HG02970 (cell line): ENCODE results near the gene CDHR1.

Experiments used
- ATAC-seq: cut with Tn5 transposase; IDR thresholded peaks from one replicate; pipeline ENCODE4 v1.9.1; 2021; ENCODE audit warnings: mild to moderate bottlenecking, moderate library complexity, moderate number of reproducible peaks; ENCODE audit not compliant: unreplicated experiment, low FRiP score

Gene CDHR1

DNA sequence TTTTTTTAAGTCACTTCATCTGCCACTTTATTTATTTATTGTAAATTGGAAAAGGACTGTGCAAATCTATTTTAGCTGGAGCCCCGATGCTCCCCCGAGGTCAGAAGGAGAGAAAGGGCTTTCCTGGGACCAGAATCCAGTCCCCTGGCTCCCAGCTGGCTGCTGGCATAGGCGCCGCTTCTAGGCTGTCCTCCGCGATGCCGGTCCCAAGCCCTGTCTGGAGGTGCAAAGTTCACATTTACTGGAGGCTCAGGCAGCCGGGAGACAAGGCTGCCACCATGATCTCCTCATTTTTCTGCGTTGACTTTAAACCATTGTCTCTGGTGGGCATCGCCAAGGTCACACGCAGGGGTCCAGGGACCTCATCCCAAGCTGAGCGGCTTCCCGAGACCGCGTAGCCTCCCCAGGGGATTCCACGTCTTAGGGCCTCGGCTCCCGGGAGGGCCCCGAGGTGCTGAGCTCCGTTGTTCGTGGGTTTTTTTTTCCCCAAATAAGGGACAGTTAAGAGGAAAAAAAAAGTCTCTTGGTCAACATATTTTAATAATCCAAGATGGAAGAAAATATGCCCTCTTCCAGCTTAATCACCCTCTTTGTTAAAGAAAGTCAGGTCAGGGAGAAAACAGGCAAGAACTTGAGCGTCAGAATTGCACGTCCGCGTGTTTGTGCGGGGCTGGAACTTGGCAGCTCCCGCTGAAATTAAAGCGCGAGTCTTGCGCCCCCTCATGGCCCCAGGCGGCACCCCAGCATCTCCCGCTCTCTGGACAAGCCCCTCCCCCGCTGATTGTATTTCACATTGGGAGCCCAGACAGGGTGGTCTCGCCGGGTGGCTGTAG is 62.4 kb downstream of the CDHR1 start:
- no peak for ATAC-seq

GRCh38 chr10:84257343-84258020 is 63.1 kb downstream of the CDHR1 start:
- ATAC-seq: no peak

GRCh38 chr10:84258034-84258695 is 63.8 kb downstream of the CDHR1 start:
- no peak for ATAC-seq

GRCh38 chr10:84261236-84261915 is 67.0 kb downstream of the CDHR1 start:
- no peak for ATAC-seq

DNA sequence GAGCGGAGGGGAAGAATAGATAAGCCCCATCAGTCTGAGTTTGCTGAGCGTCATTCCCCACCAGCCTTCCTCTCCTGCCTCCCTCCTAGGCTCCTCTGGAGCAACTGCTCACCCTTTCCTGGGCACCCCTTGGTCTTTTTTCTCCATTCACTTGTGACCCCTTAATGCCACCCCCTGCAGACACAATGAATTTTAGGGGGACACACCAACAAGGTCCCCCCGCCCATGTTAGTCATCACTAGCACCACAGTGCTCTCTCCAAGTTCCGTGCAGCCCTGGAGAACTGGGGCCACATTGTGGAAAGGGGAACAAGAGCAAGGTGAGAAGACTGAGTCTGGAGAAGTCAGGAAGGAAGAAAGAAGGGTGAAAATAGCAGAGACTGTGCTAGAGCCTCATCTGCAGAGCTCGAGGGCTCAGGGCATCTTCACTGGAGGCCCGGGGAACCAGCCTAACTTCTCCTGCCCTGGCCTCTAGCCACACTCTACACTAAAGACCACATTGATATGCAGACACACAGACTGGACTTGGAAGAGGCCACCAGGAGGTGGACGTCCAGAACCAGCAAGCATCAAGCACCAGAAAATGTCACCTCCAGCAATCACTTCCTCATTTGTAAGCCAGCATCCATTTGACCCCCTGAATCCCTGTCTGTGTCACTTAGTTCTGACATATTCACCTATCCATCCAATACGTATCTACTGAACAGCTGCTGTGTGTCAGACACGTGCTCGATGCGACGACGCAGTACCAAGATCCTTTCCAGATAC is 68.0 kb downstream of the CDHR1 start:
- ATAC-seq: no peak

DNA sequence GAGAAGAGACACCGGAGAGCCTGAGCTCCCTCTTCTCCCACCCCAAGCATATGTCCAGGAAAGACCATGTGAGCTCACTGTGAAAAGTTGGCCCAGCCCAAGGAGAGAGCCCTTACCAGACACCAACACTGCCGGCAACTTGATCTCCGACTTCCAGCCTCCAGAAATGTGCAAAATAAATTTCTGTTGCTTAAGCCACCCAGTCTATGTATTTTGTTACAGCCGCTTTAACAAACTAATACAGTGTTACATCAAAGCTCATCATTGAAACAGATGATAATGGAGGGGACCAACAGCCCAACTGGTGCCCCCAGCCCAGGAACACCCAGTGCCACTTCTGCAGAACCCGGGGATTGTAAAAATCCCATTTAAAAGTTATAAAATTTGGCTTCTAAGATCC is 69.4 kb downstream of the CDHR1 start:
- no peak for ATAC-seq

- peak; percentile 80 for ATAC-seq
Measured at GRCh38 chr10:84264611-84265141, 70.3 kb downstream of the CDHR1 start.

DNA sequence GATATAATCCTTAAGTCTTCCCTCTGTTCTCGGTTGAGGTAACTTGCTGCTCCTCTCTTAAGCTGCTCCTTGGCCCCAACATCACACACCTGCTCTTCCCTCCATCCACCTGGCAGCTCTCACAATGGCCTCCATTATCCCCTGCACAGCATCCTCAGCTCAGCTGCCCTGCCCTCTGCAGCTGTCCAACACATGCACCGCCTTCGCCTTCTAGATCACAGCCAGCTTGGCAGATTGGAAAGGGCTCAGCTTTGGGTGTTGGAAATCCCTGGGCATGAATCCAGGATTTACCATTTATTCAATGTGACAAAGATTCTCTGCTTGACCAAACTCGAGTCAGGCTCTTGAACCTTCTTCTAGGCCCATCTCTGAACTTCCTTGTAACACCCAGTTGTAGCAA is 71.1 kb downstream of the CDHR1 start:
- no peak for ATAC-seq

GRCh38 chr10:84267503-84268126 is 73.3 kb downstream of the CDHR1 start:
- no peak for ATAC-seq

DNA sequence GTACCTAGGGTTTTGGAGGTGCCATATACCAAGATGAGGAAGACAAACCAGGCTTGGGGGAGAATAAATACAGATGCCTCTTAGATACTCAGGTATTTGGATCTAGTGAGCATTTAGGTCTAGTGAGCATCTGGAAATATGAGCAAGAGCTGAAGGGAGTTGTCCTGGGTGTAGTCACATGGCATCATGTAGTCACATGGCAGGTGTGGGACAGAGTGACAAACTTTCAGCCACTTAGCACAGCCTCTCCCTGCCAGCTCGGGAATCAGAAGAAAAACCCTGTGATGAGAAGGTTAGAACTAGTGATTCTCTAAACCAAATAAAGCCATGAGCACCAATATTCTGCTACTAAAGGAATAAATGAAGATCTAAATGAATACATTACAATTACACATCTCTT is 74.8 kb downstream of the CDHR1 start:
- no peak for ATAC-seq
